ENCODE results near the gene ALG8.
"Not testable (repeated sequence)": the region's sequence is repeated elsewhere in the genome, so short reads cannot be mapped to it uniquely, and the experiment has no call there.

DNA sequence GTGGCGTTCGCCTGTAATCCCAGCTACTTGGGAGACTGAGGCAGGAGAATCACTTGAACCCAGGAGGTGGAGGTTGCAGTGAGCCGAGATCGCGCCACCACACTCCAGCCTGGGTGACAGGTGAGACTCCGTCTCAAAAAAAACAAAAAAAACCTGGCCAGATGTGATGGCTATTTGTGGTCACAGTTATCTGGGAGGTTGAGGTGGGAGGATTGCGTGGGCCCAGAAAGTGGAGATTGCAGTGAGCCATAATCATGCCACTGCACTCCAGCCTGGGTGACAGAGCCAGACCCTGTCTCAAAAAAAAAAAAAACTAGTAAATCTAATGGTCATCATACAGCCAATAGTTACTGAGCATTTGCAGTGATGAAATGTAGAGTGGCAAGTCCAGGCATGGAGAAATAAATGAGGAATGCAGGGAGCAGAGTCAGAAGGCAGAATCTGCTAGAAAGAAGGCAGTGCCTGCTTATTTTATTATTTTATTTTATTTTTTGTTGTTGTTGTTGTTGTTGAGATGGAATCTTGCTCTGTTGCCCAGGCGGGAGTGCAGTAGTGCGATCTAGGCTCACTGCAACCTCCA, 79.6 kb downstream of the ALG8 start:
- not testable (repeated sequence) for TF ChIP-seq EZH2 (IDR thresholded peaks at IDR 0.05; ENCODE audit: borderline replicate concordance, insufficient read depth, low read length, poor library complexity, severe bottlenecking); CTCF (IDR thresholded peaks at IDR 0.05; ENCODE audit: poor library complexity, severe bottlenecking); SMC3 (conservative IDR thresholded peaks at IDR 0.05; ENCODE audit: poor library complexity)
